Measurements from ENCODE around the gene ADD3.

The ADD3 gene
- total RNA-seq = 429 to 530 reads per million in 2 donors

- peak; percentile 97 for DNase-seq
Observed at GRCh38 chr10:110007701-110008517, at the start of gene ADD3. ADD3 (plus strand) TSS chr10:110007984; CDS start chr10:110100654, 92,670 bp downstream.

DNA sequence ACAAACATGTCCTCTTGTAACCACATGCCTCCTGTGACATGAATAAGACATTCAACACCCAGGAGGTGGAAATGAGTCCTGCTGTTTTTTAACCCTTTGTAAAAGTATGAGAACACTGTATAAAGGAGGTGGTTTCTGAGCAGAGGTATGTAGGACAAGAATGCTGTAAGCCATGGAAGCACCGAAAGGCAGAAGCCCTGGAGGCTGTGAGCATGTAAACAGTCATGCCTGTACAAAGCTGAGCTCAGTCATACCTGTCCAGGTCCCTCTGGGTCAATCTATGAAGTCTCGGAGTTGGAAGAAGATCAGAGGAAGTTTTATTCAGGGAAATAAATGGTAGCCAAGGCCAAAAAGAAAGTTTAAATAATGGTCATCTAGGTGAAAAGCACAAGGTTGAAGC lies 49.7 kb upstream of the ADD3 start:
- DNase-seq = no peak

GRCh38 chr10:109959259-109960145 lies 48.3 kb upstream of the ADD3 start:
- no peak for DNase-seq

- no peak for DNase-seq
Observed at GRCh38 chr10:109960682-109961081, 47.1 kb upstream of the ADD3 start.

GRCh38 chr10:109961174-109962001 lies 46.4 kb upstream of the ADD3 start:
- no peak for DNase-seq

DNA sequence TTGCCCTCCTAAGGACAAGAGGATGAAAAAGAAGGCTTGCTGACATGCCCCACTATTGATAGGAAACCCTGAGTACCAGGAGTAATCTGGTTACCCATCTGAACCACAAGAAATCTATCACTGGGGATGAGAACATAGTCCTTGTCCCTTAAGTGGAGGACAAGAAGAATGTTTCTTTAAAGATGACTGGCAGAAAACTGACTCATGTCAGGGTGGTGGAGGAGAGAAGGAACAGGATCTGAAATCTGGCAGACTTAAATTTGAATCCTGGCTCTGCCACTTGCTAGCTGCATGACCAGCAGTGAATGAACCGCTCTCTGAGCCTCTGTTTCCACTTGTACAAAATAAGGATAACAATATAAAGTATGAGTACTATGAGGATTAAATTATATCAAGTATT lies 45.5 kb upstream of the ADD3 start:
- DNase-seq = no peak

GRCh38 chr10:109963439-109963838 lies 44.3 kb upstream of the ADD3 start:
- no peak for DNase-seq

DNA sequence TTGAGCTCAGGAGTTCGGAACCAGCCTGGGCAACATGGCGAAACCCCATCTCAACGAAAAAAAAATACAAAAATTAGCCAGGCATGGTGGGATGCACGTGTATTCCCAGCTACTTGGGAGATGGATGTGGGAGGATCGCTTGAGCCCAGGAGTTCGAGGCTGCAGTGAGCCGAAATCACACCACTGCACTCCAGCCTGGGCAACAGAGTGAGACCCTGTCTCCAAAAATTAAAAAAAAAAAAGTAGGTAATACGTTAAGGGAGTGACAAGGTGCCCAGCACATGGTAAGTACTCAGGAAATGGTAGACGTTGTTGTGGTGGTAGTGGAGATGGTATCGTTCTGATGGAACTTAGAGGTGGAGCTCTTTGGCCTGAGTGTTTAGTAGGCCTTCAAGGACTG lies 43.5 kb upstream of the ADD3 start:
- DNase-seq = no peak

- DNase-seq = no peak
Observed at GRCh38 chr10:109966961-109967738, 40.6 kb upstream of the ADD3 start.

- no peak for DNase-seq
Observed at GRCh38 chr10:109967739-109968088, 40.1 kb upstream of the ADD3 start.

- no peak for DNase-seq
Observed at GRCh38 chr10:109968953-109969759, 38.6 kb upstream of the ADD3 start.

DNA sequence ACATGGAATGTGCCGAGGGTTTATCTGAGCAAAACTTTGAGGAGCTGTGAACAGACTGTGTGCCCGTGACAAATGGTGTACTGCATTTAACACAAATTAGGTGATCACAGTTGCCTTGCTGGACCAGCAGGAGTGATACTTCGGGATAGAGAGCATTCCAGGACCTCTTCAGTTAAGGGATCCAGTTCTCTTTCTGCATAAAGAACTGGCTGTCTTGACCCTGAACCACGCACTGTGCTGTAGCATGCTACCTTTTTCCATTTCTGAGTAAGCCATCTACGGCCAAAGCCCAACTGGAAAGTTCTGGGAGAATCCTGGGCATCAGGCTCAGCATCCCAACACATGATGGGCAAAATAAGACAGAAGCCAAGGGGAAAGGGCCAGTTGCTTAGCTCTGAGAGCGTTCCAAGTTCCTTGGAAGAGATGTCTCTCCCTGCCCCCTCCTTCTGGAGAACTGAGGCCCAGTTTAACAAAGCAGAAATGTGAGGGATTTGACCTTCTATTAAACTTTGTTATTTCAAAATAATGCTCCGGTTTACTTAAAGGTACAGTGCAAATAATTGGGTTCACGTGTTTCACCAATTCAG lies 37.9 kb upstream of the ADD3 start:
- no peak for DNase-seq

DNA sequence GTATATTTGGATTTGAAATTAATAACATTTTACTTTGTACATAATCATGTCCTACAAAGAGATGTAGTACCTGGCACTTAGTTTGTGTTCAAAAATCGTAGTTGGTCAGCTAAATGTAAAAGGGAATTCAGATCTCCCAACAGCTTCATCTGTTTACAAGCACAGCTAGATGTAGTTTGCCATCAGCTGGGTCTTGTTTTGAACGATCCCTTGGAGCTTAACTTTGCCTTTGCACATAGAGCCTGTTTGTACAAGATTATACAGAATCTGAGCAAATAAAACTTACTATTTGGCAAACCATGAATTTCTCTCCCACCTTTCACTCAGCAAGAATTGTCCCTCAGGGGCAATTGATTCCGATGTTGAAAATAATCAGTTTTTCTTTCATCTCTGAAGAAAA lies 36.1 kb upstream of the ADD3 start:
- no peak for DNase-seq

DNA sequence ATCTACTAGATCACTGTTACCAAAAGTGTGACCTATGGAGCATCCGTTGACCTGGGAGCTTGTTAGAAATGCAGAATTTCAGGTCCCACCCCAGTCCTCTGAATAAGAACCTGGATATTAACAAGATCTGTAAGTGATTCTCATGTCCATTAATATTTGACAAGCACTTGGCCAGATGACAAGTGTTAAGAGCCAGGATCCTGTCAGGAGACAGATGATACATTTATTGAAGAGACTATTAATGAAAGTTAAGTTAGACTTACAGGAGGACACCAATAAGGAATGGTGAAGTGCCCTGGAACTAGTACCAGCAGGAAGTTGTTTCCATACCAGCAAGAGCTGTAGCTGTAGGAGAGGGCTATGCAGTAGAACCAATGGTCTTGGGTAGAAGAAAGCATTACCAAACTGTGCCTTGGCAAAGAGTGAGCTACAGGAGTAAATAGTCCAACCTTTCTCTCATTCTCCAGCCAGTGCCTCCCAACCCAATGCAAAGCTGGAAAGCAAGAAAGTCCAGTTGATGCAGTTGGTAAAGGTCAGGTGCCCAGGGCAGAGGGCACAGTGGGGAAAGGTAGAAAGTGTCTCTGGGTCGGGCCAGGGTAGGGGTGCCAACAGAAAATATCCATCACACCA lies 35.3 kb upstream of the ADD3 start:
- DNase-seq = no peak

GRCh38 chr10:109973326-109973829 lies 34.4 kb upstream of the ADD3 start:
- DNase-seq = no peak

GRCh38 chr10:109974504-109975191 lies 33.1 kb upstream of the ADD3 start:
- DNase-seq = no peak

DNA sequence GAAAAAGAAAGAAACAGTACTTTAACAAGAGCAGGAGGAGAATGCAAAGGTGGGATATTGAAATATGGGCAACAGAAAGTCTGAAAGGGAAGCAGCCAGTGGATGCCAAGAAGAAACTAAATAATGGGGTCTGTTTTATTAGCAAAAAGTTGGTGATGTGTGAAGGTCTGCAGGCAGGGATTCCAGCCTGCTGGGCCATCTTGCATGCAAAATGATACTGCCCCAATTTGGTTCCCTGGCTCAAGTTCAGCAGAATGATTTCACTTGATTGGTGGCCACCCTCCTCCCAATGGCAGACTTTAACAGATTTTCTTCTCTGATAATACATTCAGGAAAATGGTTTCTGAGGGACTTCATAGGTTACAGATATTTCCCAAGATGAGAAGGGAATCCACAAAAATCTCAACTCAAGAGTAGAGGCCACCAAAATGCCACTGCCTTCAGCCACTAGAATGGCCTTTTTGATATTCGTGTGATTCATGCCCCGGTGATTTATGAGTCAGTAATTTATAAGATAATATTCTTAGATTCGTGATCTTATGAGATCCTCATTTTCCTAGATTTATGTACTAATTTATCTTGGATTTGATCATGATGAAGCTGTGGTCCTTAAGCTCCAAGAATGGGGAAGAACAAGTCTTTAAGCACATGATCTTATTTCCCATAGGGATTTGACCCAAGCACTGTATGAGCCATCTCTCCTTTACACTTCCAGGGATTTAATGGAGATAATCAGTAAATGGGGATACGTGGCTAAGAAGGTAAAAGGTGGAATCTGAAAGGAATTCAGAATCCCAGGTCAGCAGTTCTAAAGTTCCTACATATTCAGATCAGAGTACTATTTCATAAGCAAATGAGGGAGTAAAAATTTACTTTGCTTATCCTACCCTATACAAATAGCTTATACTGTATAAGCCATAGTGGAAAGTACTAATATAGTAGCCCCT lies 32.3 kb upstream of the ADD3 start:
- DNase-seq = no peak

- DNase-seq = no peak
Observed at GRCh38 chr10:109976681-109977080, 31.1 kb upstream of the ADD3 start.
